DOHH2 (cell line): ENCODE measurements around the gene IL16.

Experiments
- EZH2phosphoT487 ChIP-seq: fragments of 200-600 bp; sonication (generic); IDR thresholded peaks from 2 replicates; pipeline ENCODE4 v1.6.1; 2017; ENCODE audit warnings: borderline replicate concordance, mild to moderate bottlenecking, antibody characterized with exemption, low read length, moderate library complexity, mixed read lengths
- TF ChIP-seq, protein P1 (sequence below): fragments of 200-600 bp; sonication (generic); IDR thresholded peaks from one replicate; pipeline ENCODE4 v1.5.1; 2014; ENCODE audit warnings: antibody characterized with exemption, mild to moderate bottlenecking, low read depth, low read length; ENCODE audit not compliant: poor library complexity, severe bottlenecking

DNA sequence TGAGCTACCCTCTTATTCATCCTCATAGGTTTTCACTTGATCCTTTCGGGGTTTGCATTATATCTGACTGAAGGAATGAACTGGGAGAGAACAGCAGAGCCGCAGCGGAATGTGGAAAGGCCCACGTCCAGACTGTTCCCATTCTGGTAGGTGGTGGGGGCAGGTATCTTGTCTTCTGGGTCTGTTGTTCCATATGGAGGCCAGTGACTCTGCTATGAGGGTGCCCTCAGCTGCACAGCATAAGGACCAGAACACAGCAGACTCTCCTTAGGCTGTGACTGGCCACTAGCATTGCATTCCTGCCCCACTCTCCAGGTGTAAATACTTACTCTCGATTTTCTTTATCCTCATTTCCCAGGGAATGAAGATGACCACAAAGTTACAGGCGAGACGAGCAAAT is 165.2 kb downstream of the IL16 start:
- TF ChIP-seq, protein P1, sequence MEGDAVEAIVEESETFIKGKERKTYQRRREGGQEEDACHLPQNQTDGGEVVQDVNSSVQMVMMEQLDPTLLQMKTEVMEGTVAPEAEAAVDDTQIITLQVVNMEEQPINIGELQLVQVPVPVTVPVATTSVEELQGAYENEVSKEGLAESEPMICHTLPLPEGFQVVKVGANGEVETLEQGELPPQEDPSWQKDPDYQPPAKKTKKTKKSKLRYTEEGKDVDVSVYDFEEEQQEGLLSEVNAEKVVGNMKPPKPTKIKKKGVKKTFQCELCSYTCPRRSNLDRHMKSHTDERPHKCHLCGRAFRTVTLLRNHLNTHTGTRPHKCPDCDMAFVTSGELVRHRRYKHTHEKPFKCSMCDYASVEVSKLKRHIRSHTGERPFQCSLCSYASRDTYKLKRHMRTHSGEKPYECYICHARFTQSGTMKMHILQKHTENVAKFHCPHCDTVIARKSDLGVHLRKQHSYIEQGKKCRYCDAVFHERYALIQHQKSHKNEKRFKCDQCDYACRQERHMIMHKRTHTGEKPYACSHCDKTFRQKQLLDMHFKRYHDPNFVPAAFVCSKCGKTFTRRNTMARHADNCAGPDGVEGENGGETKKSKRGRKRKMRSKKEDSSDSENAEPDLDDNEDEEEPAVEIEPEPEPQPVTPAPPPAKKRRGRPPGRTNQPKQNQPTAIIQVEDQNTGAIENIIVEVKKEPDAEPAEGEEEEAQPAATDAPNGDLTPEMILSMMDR, result no peak
- TF ChIP-seq EZH2phosphoT487, result no peak
